Measurements from ENCODE around the gene IRX2.

The IRX2 gene

DNA sequence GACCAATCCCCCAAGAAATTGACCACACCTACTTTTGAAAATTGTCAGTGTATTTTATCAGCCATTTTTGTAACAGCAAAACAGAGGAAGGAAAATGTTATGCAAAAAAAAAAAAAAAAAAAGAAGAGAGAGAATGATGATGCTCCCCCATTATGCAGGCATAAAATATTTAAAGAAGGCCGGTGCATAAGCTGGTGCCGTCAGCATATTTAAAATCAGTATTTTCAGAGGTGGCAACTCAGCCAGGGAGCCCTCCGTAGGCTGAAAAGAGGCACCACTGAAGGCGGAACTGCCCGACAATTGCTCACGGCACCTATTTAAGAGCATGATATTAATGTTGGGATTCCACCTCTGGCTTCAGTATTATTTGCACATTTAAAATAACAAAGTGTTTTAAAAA is 33.4 kb downstream of the IRX2 start:
- DNase-seq: no peak

DNA sequence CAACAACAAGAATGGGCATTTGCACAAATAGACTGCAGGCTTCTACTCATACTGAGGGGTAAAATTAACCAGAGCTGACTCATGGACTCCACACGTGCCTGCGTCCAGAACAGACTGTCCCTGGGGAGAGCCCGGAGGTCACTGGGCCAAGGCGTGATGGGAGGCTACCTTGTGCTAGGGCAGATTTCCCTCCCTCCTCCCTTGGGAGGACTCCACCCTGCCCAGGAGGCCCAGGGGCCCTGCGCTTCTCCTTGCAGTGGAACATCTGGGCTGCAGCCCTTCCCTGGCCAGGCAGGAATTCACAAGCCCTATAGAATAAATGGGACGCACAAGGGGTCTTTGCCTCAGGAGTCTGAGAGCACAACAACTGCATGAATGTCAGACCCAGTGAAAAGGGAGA is 35.6 kb downstream of the IRX2 start:
- DNase-seq: no peak

DNA sequence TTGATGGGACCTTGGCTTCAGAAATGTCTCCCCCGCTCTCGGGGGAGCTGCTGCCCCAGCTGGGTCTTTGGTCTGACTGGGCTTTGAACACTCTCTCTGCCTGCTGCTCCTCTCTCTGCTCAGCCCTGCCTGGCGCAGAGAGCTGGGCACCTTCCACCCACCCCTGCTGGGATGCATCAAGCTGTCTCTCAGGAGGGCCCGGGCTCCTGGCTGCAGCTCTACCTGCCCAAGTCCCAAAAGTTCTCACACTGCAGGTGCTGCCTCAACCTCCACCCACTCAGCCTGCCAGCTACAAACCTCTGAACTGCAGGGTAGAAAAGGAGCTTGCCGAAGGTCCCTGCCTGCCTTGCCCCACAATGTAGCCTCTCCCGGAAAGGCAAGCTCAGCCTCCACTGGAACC is 36.7 kb downstream of the IRX2 start:
- DNase-seq: no peak

DNA sequence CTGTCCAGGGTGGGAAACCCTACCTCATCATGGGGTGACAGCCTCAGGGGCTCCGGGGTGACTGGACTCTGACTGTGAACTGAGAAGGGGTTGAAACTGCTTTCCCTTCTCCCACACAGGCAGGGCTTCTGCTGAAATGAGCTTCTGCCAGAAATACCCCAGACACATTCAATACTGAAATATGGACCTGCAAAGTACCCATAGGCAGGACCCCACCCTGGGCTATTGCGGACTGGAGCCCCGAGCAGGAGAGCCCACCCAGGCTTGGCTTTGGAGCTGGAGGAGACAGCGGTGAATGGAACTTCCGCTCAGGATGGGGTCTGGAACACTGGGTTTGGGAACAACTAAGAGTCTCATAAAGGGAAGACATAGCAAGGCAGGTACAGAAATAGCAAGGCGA is 37.5 kb downstream of the IRX2 start:
- DNase-seq: no peak

DNA sequence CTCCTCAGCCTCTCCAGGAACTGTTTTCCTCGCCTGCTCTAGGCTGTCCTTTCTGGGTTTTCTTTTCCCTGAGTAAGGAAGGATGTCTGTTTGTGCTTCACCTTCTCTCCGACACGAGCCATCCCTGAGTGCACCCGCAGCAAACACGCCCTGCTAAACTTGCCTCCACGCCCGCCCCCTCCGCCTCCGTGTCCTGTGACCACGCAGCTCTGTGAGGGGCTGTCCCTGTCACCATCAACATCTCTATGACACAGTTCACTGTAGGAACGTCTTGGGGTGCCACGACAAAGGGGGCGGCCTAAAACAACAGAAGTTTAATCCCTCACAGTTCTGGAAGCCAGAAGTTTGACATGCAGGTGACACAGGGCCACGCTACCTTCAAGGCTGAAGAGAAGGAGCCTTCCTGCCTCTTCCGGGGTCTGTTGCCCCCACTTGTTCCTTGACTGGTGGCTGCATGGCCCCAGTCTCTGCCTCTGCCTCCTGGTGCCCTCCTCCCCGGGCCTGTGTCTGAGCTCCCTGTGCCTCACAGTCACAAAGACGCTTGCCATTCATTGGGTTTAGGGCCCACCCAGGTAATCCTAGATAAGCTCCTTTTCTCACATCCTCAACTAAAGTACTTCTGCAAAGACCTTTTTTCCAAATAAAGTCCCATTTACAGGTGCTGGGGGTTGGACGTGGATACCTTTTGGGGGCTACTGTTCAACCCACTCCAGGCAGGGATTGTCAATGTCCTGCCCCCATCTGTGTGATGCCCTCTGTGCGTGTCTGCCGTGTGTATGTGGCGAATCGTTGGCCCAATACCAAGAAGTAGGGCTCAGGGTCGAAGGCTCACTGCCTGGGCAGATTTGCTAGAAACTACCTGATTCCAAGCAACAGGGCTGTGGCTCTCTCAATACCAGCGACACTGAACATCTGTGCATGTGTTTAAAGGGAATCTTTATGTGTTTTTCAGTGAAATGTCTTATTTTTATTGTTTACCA is 39.7 kb downstream of the IRX2 start:
- no peak for DNase-seq

DNA sequence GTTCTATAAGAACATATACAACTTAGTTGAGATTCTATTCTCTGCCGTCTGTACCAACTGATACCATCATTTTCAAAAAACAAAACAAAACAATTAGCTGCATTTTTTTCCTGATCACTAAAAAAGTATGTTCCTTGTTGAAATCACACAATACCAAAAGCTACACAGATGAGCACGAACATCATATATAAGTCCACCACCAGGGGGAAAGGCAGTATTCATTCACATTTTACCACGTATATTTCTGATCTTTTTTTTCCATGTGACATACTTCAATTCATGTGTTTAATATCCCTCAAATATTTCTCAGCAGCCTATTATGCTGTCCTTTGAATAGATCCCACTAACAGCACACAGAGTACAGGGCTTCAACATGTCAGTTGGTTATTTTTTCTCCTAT is 40.6 kb downstream of the IRX2 start:
- no peak for DNase-seq

DNA sequence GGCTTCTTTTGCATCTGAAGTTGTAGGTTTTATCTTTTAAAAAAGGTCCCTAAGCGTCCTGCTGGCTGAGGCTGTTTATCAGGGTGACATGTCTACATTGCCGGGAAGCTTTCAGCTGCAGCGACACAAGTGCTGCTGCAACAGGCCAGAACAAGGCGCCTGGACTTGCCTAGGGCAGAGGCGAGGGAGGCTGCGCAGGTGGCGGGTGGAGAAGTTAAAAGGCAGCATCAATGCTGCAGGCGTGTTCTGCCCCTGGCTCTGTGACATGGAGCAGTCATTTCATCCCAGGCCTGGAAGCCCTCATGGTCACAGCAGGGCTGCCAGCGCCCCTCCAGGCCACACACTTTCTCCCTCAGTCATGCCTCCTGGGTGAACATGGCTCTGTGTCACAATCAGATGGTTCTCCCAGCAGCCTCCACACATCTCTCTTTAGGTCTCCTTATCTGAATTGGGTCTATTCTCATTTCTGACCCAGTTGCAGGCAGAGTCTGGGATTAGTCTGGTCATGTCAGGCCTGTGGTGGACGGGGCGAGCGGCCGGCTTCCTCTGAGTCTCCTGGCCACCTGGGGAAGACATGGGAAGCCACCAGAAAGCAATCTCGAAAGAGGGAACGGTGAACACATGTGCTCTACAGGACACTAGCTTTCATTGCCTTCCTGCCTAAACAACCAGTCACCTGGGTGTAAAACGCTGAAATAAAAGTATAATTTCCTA is 41.3 kb downstream of the IRX2 start:
- DNase-seq: no peak

DNA sequence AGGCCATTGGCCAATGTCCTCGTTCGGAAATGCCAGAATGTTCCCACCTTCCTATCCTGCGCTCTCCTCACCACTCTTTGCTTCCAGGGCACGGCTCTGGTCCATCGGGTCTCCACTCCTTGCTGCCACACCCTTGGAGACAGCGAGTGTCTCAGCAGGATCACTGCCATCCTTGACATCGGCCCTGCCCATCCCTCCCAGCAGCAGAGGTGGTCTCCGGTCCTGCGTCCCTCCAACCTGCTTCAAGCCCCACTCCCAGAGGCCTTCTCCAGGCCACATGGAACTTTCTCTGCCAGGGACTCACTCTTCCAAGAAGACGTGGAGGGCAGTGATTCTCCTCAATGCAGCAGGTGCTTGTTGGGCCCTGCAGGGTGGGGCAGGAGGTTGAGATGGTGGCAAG is 42.7 kb downstream of the IRX2 start:
- no peak for DNase-seq

DNA sequence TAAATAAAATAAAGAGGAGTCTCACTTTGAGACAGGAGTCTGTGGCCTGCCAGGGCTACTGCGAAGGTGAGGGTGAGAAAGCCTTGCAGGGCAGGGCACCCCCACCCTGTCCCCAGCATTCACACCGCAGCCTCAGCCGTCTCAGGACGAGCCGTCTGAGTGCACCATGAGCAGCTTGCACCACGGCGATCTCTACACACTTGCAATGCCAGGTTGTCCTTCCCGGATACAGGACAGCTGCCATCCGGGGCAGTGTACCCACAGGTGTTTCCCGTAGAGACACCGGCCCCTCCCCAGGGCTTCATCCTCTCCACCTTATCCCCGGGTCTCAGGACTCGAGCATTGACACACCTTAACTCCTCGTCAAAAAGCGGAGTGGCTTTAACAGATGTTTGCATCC is 43.3 kb downstream of the IRX2 start:
- DNase-seq: no peak

DNA sequence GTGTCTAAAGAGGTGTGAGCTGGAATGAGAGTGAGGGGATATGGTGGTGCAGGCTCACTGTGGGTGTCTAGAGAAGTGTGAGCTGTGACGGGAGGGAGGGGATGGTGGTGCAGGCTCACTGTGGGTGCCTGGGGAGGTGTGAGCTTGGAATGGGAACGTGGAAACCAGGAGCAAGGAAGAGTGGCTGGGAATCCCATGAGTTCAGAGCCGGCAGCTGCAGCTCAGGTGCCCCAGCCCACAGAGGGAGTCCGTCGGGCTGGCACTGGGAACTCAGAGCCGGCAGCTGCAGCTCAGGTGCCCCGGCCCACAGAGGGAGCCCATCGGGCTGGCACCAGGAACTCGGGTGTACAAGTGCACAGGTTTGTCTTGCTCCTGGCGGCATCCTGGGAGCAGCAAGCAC is 45.6 kb downstream of the IRX2 start:
- DNase-seq: no peak

DNA sequence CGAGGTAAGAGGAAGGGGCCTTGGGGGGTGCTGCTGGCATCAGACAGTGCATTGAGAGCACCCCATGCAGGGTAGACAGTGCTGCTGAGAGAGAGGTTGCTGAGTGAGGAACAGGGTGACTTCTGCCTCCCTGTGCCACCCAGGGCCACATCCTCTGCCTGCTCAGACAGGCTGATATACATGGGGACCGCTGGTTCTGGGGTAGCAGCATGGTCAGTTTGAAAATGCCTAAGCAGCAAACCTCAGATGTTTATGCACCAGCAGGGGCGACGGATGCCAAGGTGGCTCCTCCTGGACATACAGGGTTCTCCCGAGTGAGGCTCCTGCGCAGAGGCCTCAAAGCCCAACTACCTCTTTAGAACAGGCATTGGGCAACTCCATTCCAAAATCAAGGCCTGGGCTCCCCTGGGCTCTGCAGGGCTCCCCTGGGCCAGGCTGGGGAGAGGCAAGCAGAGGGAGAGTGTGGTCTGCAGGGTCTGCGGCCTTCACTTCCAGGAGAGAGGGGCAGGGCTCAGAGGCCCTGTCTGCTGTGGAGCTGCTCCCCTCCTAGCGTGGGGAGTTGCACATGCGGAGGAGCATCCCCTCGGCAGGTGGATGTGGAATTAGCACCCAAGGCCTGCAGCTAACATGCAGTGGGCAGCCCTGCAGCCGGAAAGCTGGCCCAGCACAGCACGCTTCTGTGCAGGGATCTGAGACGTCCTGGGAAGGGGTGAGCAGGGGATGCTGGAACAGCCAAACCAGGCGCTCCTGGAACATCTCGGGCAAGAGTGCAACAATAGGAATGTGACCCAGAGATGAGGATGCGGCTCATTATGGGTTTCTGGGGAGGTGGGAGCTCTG is 46.5 kb downstream of the IRX2 start:
- DNase-seq: no peak

DNA sequence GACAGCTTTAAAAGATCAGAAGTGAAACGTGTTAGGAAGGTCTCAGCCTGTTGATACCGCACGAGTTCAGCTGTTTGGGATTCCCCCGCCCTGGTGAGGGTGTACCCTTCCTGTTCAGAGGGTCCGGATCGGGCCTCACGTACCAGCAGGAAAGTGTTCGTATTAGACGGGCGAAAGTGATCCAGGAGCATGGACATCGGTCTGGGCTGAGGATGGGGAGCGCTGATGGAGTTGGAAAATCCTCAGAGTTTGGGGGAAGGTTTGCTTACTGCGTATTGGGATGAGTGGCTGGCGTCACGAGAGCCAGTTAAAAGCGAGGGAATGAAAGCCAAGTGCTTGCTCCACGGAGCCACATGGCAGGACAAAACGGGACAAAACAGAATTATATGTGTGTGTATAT is 47.4 kb downstream of the IRX2 start:
- DNase-seq: no peak

DNA sequence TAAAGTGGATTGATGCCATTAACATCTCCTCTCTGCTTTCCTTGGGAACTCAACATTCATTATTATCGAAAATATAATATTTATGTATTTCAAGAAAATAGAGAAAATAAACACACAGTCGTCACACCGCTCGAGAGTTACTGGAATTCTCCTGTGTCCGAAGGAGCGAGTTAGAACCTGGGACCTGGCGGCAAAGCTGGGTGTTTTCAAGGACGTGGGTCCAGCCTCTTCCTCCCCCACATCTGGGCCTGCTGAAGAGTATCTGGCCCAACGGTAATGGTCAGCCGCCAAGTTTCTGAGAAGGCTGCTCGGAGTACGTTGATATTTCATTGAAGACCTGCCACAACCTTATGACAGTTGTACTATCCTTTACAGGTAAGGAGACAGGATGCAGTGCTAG is 47.9 kb downstream of the IRX2 start:
- no peak for DNase-seq

DNA sequence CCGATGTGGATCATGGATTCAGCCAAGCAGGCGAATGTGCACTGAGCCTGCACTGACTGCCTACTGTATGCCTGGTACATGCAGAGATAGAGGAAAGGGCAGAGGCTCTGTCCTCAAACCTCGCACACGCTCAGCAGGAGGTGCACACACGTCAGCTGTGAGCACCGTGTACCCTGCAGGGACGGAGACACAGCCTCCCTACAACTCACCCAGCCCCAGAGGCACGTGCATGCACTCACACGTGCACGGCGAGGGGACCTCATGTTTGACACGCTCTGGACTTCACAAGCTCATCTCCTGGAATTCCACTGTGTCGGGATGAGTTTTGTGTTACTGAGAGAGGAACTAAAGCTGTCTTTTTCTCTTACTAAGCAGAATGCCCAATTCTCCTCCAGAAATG is 48.4 kb downstream of the IRX2 start:
- no peak for DNase-seq

DNA sequence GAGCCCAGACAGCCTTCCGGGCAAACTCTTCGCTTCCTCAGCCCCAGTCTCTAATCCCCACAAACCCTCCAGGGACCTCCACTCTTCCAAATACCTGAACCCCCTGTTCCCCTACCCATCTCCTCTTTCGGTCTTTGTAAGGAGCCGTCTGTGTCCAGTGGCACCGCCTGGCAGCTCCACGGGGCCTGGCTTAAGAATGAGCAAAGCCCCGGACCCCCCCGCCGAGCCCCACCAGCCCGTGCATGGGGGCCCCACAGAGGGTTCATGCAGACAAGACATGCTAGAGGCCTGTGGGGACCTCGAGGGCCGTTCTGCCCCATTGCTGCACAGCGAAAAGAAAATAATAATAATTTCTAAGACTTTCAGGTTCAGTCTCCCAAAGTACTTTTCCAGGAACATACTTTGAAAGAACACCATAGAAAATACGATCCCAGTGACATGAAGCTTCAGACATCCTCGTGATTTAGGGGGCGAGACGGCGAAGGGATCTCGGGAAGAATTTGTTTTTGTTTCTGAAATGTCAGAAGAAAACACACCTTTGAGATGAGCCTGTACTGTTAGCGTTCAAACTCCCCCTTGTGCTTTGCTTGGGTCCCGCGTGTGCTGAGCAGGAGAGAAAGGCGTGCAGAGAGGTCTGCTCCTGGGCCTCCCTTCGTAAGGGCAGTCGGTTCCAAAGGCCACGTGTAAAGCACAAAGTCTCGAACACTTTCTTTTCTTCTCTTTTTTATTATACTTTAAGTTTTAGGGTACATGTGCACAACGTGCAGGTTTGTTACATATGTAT is 49.2 kb downstream of the IRX2 start:
- DNase-seq: no peak

DNA sequence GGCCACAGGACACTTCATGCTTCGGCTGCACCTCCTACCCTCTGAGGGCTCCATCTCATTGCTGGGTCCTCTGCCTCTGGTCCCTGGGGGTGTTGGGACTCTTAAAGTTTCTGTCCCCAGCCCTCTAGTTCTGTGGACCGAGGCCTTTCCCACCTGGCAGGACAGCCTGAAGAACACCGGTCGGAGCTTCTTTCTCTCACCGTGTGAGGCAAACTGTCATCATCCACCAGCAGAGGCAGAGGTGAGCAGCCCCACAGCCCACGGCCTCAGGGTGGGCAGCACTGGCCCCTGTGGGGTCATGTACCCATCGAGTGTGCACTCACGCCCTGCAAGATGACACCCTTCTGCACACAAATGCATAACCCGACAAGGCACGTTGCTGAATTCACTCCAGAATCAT is 49.9 kb downstream of the IRX2 start:
- no peak for DNase-seq

DNA sequence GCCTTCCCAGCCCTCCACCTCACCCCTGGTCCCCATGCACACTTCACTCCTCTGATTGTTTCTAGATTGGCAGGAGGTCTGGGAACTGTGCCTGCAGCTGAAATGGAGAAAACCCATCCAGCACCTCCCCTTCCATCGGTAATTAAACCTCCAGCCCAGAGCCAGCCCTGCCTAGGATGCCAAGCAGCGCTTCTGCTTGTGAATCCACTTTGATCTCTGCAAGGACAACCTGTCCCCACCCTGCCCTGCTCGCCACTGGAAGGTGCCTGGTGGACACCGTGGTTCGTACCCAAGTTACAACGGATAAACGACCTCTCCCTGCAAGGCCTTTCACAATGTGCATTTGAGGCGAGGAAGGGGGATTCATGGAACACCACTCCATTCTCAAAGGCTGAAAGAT is 50.6 kb downstream of the IRX2 start:
- DNase-seq: no peak

DNA sequence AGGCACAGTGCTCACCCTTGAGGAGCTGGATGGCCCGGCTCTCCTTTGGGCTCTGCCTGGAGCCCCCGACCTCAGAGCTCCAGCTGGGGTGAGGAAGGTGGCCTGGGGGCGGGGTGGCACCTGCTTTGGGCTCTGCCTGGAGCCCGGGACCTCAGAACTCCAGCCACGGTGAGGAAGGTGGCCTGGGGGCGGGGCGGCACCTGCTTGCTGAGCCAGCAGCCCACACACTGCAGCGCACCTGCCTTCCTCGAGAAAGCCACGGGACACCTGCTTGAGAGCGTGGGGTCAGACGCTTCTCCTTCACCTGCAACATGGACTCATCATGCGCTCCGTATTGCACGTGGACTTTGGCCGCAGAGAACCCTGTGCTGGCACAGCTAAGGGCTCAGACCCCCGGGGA is 51.8 kb downstream of the IRX2 start:
- DNase-seq: no peak

DNA sequence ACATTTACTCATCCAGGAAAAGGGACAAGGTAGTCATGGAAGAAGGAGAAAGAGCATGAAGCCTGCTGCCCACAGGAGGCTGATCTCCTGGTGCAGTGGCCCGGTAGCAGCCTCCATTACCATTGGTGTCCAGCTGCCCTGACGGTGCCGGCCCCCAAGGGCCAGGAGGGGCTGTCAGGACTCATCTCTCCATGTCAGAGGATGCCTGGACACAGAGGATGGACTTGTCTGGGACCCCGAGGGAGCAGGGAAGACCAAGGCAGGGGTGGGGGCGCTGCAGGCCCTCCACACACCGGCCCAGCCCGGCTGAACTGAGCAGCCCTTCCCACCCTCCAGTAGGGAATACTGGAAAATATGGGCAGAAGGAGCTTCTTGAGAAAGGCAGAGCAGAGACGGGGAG is 52.2 kb downstream of the IRX2 start:
- no peak for DNase-seq

DNA sequence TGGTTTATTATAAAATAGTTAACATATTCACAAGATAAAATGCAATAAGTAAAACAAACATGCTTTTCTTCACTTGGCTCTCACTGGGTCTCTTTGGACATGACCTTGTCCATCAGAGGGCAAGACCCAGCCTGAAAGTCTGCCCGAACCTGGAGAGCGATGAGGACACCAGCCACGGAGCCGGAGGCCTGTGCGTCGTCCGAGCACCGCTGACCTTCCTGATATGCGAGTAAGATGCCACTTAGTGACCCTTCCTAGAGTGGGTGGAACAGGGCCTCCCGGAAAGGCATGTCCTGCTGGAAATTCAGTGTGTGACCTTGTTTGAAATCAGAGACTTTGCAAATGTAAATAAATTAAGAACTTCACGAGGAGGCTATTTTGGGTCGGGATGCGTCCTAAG is 52.9 kb downstream of the IRX2 start:
- no peak for DNase-seq

Data from amygdala (tissue), 56 donors.